Measurements from ENCODE around the gene THBS2.
"Not testable (repeated sequence)": the region's sequence is repeated elsewhere in the genome, so short reads cannot be mapped to it uniquely, and the experiment has no call there.

Gene THBS2

DNA sequence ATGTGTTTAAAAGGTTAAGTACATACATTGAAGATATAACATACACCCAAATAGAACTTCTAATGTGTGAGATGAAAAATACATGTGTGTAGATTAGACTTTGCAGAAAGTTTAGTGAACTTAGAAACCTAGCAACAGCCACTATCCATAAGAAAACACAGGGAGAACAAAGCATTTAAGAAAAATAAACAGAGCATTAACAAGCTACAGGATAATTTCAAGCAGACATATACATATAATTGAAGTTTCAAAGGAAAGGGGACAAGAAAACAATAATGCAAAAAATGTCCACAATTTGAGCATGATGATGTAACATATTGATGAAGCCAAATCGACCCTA lies 18.2 kb upstream of the THBS2 start:
- DNase-seq (ENCODE audit: low read depth in 2 of 2) = no peak

DNA sequence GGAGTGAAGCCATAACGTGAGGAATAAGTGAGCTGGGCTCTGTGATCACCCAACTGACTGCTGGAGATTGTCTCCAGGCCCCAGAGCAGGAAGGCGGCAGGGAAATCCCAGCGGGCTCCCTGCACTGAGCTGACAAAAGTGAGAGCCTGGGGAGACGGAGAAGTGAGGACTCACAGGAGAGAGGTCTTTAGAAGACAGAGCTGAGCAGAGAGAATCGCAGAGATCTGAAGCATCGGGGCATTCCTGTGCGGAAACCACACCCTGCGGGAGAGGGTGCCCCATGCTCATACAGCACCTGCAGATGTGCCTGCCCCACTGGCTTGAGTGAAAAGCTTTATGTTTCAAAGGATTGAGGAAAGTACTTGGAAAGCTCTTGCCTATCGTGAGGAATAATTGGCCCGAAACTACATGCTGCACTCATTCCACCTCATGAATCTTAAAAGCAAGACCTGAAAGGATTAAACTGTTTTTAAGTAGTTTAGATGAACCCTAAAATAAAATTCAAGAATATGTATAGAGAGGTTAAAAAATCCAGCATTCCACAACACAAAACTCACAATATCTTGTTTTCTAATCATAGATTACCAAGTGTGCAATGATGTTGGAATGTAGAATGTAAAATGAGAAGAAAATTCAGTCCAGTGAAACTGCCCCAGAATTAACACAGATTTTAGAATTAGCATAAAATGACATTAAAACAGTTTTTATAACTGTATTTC lies 17.7 kb upstream of the THBS2 start:
- no peak for DNase-seq (ENCODE audit: low read depth in 2 of 2)

DNA sequence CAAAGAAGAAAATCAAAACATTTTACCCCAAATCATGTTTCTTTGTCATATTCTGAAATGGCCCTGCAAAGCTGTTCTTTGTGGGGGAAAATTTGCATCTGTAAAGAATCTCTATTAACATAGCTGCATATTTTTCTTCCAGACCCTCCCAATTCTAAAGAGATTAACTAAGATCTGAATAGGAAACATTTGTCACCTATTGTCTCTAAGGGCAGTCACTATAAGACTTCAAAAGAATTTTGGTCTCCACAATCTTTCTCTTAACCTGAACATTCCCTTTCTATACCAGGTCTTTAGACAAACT lies 16.4 kb upstream of the THBS2 start:
- DNase-seq (ENCODE audit: low read depth in 2 of 2) = not testable (repeated sequence)

DNA sequence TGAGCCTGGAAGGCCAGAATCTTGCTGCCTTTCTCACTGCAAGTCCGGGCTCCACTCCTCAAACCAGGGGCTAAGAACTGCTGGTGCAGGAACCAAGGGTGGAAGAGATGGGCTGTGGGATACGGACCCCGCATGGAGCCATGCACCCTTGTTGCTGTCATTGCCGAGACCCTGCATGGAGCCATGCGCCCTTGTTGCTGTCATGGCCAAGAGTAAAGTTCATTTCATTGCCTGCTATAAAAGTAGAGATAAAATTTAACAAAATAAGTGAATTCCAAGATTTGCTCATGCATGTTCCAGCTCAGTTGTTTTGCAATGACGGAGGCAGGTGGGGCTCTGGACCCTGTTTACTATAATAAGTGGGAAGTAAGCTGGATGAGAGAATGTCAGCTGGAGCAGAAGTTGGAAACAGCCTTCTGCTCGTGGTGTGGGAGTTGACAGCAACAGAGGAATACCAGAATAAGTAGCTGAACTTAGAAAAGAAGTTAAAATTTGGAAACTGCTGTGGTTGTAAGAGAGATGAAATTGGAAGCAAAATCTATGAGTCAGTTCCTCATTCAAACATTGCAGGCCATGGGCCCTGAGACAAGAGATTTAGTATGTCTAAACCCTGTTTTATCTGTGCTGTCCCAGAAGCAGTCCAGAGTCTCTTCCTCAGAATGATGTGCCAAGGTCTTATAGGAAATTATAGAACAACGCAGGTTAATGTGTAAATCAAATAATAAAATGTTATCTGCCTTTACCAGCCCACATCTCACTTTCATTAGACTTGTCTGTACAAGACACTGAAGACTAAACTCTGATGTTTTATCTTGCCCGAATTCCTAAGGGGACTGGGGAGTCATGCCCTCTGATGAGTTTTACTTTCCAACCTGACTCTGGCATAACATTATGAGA lies 15.8 kb upstream of the THBS2 start:
- DNase-seq (ENCODE audit: low read depth in 2 of 2) = peak in 1 of 2 experiments; percentile 20

DNA sequence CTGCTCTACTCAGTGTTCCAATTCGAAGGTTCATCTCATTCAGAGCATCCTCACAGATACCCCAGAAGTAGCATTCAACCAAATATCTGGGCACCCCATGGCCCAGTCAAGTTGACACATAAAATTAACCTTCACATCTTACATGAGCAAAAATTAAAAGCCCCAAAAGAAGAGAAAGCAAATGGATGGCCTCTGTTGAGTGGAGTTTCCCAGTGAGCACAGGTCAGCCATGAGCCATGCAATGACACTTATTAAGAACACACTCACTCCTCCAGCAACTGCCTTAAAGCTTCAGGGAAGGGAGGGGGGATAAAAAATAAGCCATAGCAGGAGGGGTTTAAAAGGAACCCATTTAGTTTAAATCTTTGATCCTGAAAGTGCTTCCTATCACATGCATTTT lies 14.6 kb upstream of the THBS2 start:
- no peak for DNase-seq (ENCODE audit: low read depth in 2 of 2)

DNA sequence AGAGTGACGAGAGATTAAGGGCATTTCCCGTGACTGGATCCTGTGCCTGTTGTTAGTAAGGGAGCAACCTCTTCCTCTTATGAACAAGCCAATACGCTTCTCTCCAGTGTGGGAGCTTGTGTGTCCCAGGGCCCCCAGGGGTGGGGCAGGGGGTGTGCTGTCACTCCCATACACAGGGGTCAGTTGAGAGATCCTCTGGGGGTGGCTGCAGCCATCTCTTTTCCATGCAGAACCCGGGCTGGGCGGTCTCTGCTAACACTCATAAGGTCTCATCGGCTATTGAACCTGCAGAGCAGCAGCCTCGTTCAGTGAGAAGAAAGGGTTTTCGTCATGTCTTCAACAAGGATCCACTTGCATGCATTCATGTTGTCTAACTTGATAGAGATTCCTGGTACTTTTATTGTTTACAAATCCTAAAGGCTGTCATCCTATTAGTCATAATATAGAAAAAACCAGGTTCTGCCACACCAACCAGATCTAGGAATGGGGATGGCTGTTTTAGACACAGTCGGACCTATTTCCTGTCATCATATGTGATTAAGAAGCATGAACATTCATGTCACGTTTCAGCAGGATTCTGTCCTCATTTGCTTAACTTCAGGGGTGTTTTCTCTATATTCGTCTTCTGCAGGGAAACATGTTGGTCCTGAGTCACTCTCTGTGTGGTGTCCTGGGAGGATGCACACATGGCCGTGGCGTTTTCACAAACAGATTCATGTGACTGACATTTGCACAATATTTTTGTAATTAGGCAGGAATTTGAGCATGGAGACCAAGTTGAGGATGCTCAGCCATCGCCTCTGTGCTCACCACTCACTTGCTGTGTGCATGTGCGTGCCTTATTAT lies 13.3 kb upstream of the THBS2 start:
- DNase-seq (ENCODE audit: low read depth in 2 of 2) = peak; percentile 57 to 60

DNA sequence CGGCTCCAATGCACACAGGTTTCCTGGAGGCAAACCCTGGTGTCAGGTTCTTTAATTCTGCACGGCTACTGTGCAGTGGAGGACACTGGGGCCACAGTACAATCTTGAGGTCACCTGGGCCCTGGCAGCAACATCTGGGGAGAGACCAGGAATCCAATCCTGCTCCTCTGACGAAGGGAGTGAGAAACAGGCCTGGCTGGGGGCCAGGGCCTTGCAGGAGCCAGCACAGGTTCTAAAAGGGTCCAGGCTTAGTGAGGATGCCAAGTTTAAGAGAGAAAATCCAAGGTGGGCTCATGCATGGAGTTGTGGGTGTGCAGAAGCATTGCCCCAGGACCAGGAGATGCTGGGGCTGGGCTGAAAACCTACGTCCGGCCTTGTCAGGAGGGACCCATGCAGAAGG lies 12.6 kb upstream of the THBS2 start:
- DNase-seq (ENCODE audit: low read depth in 2 of 2) = no peak

DNA sequence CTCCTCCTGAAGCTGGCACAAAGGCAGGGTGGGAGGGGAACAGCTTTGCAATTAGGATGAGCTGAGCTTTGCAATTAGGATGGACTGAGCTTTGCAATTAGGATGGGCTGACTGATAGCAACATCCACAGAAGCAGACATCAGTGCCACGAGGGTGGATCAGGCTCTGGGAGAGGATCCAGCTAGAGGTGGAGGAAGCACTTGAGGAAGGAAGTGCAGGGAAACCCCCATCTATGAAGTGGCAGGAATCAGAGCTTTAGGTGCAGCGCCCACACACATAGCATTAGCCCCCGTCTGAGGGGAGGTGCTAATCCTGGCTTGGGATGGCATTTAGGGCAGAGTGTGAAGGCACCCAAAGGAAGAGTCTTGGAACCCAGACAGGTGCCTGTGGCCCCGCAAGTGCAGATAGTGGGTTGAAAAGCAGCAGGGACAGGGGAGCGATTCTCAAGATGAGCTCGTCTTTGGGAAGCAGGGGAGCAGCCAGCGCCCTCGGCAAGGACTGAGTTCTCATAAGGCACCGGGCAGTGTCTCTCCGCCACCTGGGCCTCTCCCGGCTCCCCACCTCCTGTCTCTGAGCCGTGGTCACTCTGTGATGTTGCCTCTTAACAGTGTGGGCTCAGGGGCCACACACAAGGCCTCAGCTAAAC lies 12.0 kb upstream of the THBS2 start:
- DNase-seq (ENCODE audit: low read depth in 2 of 2) = no peak

DNA sequence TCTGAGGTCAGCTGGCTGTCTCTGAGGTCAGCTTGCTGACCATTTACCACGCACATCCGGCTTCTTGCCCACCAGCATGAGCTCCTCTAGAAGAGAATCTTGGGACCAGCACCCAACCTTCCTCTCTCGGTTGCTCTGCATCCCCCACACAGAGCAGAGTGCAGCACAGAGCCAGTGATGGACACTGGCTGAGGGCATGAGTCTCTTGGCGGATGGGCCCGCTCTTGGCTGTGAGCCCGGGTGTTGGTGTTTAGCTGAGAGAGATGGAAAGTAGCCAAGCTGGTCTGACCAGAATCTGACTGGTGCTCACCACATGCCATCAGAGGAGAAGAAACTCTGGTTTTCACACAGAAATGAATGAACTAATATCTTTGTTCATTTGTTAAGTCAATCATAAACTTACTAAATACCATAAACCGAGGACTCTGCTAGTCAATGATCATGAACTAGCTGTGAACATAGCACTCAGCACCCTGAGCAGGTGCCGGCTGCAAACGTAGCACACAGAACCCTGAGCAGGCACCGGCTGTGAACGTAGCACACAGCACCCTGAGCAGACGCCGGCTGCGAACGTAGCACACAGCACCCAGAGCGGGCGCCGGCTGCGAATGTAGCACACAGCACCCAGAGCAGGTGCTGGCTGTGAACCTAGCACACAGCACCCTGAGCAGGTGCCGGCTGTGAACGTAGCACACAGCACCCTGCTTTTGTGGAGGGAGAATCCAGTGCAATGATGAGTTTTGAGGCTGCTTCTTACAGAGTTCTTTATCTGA lies 10.4 kb upstream of the THBS2 start:
- DNase-seq (ENCODE audit: low read depth in 2 of 2) = no peak

DNA sequence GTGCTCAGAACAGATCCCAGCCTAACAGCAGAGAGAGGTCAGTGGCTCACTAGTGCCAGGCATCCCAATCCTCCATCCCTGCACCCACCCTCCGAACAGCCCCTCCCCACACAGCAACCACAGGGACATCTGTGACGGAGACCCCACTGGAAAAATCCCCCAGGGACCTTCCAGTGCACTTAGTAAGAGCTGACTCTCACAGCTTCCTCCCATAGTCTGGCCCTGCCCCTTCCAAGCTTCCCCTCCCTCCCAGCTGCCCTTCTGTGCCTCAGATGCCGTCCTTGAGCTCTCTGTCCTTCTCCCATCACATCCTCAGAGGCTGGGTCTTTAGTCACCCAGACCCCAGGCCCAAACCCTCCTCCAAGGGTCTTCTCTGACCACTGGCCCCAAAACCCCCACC lies 9.7 kb upstream of the THBS2 start:
- no peak for DNase-seq (ENCODE audit: low read depth in 2 of 2)

DNA sequence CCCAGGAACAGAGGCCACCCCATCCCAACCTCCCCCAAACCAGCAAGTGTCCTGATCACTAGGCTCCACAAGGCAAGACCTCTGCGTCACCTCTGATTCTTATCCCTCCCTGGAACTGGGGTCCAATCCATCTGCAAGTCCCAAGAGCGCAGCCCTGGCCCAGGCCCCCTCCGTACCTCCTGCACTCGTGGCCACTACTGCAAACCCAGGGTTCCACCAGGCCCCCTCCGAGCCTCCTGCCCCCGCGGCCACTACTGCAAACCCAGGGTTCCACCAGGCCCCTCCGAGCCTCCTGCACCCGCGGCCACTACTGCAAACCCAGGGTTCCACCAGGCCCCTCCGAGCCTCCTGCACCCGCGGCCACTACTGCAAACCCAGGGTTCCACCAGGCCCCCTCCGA lies 9.0 kb upstream of the THBS2 start:
- not testable (repeated sequence) for DNase-seq (ENCODE audit: low read depth in 2 of 2)

DNA sequence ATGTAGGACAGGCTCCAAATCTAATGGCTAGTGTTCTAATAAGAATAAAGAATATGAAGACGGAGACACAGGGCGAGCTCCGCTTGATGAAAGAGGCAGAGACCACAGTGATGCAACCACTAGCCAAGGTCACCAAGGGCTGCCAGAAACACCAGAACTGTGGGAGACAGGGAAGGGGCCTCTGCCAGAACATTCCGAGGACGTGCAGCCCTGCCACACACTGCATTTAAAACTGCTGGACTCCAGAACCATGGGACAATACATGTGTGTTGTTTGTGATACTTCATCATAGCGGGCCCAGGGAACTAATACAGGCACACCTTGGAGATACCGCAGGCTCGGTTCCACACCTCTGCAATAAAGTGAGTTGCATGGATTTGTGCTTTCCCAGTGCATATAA lies 2.9 kb upstream of the THBS2 start:
- no peak for DNase-seq (ENCODE audit: low read depth in 2 of 2)

DNA sequence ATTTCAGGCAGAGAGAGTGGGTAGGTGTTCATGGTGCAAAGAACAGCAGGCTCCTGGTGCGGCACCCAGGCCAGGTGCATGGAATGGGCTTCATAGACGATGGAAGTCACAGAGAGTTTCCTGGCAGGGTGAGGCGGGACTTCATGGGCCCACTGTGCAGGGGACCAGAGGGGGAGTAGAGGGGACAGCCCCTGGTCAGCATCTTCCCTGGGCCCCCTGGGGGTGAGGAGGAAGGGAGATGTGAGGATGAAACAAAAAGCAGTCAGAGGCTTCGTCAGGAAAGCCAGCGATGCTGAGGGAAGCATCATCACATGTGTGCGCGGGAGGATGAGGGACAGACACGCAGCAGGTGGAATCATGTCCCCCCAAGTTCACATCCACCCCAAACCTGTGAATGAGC lies 2.4 kb upstream of the THBS2 start:
- DNase-seq (ENCODE audit: low read depth in 2 of 2) = no peak

DNA sequence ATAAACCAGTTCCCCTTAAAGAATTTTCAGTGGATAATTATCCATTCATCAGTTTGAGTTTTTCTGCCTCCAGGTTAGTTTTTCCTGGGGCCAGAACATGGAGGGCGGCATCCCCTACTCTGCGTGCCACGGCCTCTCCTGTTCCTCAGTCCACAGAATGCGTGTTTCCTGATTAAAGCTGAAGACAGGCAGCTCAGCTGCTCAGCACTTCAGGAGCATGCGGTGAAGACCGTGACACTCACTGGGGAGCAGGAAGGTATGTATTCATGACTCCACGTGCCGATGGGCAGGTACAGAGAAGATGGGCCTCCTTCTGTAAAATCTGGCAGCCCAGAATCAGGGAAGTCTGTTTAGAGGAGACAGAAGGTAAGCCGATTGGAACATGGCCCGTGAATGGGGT lies 2.0 kb upstream of the THBS2 start:
- DNase-seq (ENCODE audit: low read depth in 2 of 2) = no peak

DNA sequence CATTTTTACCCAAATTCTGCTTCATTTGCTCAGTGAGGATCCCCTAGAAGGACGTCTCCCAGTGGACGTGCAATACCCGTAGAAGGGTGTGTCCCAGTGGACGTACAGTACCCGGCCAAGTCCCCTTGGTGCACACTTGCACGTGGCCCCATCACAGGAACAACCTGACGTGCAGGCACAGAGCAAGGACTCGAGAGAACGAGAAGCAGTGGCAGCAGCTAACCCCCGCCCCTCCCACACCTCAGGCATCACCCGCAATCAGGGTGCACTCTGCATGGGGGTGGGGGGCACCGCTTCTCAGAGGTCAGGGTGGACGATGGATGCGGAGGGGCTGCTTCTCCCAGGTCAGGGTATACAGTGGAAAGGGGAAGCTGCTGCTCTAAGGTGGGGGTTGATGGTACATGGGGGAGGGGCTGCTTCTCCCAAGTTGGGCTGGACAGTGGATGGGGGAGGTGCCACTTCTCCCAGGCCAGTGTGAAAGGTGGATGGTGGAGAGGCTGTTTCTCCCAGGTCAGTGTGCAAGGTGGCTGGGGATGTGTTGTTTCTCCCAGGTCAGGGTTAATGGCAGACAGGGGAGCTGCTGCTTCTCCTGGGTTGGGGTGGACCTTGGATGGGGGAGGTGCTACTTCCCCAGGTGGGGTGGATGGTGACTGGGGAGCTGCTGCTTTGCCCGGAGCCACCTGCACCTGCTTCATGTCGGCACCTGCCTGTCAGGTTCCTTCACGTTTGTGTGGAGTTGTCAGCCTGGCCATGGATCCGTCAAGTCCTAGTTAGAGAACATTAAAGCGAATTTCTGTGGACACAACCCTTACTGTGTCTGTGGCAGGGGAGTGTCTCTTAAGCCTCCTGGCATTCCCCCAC lies 1.0 kb upstream of the THBS2 start:
- no peak for DNase-seq (ENCODE audit: low read depth in 2 of 2)

DNA sequence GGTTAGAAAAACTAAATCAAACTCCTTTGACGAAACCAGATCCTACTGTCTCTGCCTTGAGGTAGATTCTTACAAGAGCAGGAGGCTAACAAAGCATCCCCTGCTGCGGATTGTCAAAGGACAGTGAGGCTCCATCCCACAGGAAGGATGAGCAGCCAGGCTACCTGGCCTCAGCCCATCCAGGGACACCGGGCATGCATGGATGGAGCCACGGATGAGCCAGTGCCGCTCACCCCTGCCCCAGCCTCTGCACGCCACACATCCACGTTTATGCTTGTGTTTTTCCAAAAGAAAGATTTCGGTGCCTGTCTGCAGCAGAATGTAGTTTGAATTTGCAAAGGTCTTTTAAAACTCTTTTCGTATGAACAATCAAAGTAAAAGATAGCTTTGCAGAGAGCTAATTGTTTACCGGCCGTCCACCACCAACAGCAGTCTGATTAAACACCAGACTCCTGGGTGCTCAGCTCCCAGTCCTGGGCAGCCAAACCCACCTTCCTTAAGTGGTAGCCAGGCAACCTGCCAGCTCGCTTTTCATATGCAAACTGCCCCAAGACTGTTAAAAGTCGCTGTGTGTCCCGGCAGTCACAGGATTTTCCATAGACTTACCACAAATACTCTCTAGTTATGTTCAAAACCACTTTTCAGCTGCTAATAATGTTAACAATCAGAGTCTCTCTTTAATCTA lies 999 bp downstream of the THBS2 start:
- no peak for DNase-seq (ENCODE audit: low read depth in 2 of 2)

DNA sequence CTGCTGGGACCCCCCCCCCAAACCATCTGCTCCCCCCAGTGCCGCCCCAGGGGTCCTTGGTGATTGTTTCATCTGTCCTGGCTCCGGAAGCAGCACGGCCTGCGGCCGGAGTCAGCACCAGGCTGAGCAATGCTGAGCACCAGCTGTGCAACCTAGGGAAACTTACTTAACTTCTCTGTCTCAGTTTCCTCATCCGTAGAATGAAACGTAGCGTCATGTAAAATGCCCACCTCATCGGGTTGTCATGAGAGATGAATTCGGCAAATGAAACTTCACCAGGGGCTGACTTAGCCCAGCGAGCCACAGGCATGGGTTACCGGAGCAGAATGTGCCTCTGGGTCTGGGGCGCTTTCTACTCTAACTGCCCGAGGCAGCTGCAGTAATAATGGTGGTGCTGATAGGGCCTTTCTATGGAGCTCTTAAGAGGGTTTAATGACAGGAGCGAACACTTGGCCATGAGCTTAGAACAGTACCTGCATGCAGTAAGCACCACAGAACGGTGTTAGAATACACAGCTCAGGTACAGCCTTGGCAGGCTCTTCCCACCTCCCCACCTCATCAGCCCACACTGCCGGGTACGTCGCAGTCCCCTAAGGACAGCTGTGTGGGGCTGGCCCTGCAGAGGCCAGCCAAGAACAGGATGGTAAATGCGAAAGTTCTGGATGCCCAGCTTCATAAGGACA lies 1.7 kb downstream of the THBS2 start:
- no peak for DNase-seq (ENCODE audit: low read depth in 2 of 2)

DNA sequence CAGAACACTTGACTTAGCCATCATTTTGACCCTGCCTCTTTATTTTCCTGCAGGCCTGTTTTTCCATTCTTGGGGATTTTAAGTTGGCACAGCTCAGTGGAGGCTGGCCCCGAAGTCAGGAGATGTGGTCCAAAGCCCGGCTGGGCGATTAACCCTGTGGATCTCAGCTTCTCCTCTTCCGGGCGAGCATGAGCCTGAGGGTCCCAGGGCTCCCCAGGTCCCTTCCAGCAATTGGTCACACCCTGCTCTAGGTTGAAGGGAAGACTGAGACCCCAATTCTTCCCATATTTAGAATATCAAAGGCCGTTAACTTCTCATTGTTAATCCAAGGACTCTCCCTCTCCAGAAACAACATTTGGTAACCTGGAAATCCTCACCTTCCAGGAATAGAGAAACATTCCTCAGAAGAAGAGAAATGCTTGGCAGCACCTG lies 2.3 kb downstream of the THBS2 start:
- DNase-seq (ENCODE audit: low read depth in 2 of 2) = no peak

DNA sequence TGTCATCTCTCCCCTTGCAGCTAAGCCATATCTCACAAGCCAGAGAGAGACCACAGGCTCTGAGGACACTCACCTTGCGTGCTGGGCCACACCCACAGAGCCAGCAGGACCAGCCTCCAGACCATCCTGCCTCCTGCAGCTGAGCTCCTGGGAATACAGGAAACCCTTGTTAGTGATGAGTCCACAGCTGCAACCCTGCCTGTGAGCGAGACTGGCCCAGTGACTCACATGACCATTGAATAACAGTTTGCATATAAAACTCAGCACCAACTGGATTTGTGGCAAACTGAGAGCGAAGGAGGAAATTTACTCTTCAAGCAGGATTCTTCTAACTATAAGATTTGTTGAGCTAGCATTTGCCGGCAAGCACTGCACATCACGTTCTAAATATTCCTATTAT lies 3.0 kb downstream of the THBS2 start:
- DNase-seq (ENCODE audit: low read depth in 2 of 2) = peak; percentile 55 to 62
